Duodenal mucosa (tissue), 2 donors: ENCODE measurements around the gene KDM2B.

ENCODE experiments used
- H3K27ac ChIP-seq: one replicate; pipeline ENCODE4 v1.7.0; 2013; ENCODE audit warnings: low read depth, low read length
- H3K27me3 ChIP-seq, 2 donors: one replicate each; pipeline ENCODE4 v1.7.0; 2013; ENCODE audit warnings: low read length in 2 of 2, control low read depth in 1 of 2; ENCODE audit not compliant: insufficient read depth in 2 of 2, control insufficient read depth in 1 of 2
- H3K36me3 ChIP-seq, 2 donors: one replicate each; pipeline ENCODE4 v1.7.0; 2013; ENCODE audit warnings: low read length in 2 of 2, control low read depth in 1 of 2; ENCODE audit not compliant: insufficient read depth in 2 of 2, control insufficient read depth in 1 of 2
- H3K4me1 ChIP-seq, 2 donors: one replicate each; pipeline ENCODE4 v1.7.0; 2013; ENCODE audit warnings: low read length in 2 of 2, control low read depth in 1 of 2; ENCODE audit not compliant: insufficient read depth in 2 of 2, control insufficient read depth in 1 of 2
- H3K4me3 ChIP-seq, 2 donors: one replicate each; pipeline ENCODE4 v1.7.0; 2013; ENCODE audit warnings: low read length in 2 of 2, low read depth in 1 of 2
- H3K9ac ChIP-seq, 2 donors: one replicate each; pipeline ENCODE4 v1.7.0; 2013; ENCODE audit warnings: low read length in 2 of 2, low read depth in 1 of 2
- H3K9me3 ChIP-seq, 2 donors: one replicate each; pipeline ENCODE4 v1.7.0; 2013; ENCODE audit warnings: low read length in 2 of 2, control low read depth in 1 of 2; ENCODE audit not compliant: control insufficient read depth in 1 of 2

KDM2B gene

GRCh38 chr12:121440768-121441167 is 140.1 kb downstream of the KDM2B start:
- Histone ChIP-seq H3K27ac (no peak overlapping the region), H3K4me1 (peaks cover 0 to 8% of the 10 kb centered on the region in 2 donors), H3K4me3 (no peak overlapping the region), H3K9ac (no peak overlapping the region), H3K36me3 (peaks cover 22 to 65% of the 10 kb centered on the region in 2 donors), H3K27me3 (no peaks in the 10 kb centered on the region), H3K9me3 (no peaks in the 10 kb centered on the region)

GRCh38 chr12:121439715-121440114 is 141.1 kb downstream of the KDM2B start:
- Histone ChIP-seq H3K36me3 (peaks cover 26 to 69% of the 10 kb centered on the region in 2 donors), H3K9ac (no peak overlapping the region), H3K4me1 (peaks cover 0 to 8% of the 10 kb centered on the region in 2 donors), H3K9me3 (no peaks in the 10 kb centered on the region), H3K27me3 (no peaks in the 10 kb centered on the region), H3K4me3 (no peak overlapping the region), H3K27ac (no peak overlapping the region)

- H3K4me1 ChIP-seq, result peaks cover 0 to 1% of the 10 kb centered on the region in 2 donors
- H3K9ac ChIP-seq, result no peak overlapping the region
- H3K36me3 ChIP-seq, result peaks cover 26 to 68% of the 10 kb centered on the region in 2 donors
- no peaks in the 10 kb centered on the region for H3K9me3 ChIP-seq
- no peaks in the 10 kb centered on the region for H3K27me3 ChIP-seq
- H3K4me3 ChIP-seq, result no peak overlapping the region
- H3K27ac ChIP-seq, result no peak overlapping the region
Measured at GRCh38 chr12:121438905-121439304, 141.9 kb downstream of the KDM2B start.

- H3K9me3 ChIP-seq, result no peaks in the 10 kb centered on the region
- no peak overlapping the region for H3K9ac ChIP-seq
- peaks cover 33 to 70% of the 10 kb centered on the region in 2 donors for H3K36me3 ChIP-seq
- H3K27ac ChIP-seq, result no peak overlapping the region
- no peaks in the 10 kb centered on the region for H3K27me3 ChIP-seq
- no peaks in the 10 kb centered on the region for H3K4me1 ChIP-seq
- H3K4me3 ChIP-seq, result no peak overlapping the region
Measured at GRCh38 chr12:121436706-121437105, 144.1 kb downstream of the KDM2B start.

- H3K36me3 ChIP-seq, result peaks cover 44 to 71% of the 10 kb centered on the region in 2 donors
- no peaks in the 10 kb centered on the region for H3K4me1 ChIP-seq
- no peaks in the 10 kb centered on the region for H3K9me3 ChIP-seq
- H3K27ac ChIP-seq, result no peak overlapping the region
- H3K9ac ChIP-seq, result no peak overlapping the region
- no peaks in the 10 kb centered on the region for H3K27me3 ChIP-seq
- H3K4me3 ChIP-seq, result no peak overlapping the region
Measured at GRCh38 chr12:121432740-121433480, 147.9 kb downstream of the KDM2B start.

- Histone ChIP-seq H3K27me3 (no peaks in the 10 kb centered on the region), H3K9ac (no peak overlapping the region), H3K4me1 (no peaks in the 10 kb centered on the region), H3K27ac (no peak overlapping the region), H3K36me3 (peaks cover 46 to 82% of the 10 kb centered on the region in 2 donors), H3K9me3 (no peaks in the 10 kb centered on the region), H3K4me3 (no peak overlapping the region)
Measured at GRCh38 chr12:121430833-121431415, 149.9 kb downstream of the KDM2B start.

- H3K9ac ChIP-seq, result no peak overlapping the region
- no peaks in the 10 kb centered on the region for H3K27me3 ChIP-seq
- H3K36me3 ChIP-seq, result peaks cover 50 to 82% of the 10 kb centered on the region in 2 donors
- no peak overlapping the region for H3K27ac ChIP-seq
- no peaks in the 10 kb centered on the region for H3K4me1 ChIP-seq
- no peaks in the 10 kb centered on the region for H3K9me3 ChIP-seq
- no peak overlapping the region for H3K4me3 ChIP-seq
Measured at GRCh38 chr12:121428883-121429282, 151.9 kb downstream of the KDM2B start.

- Histone ChIP-seq H3K9ac (no peak overlapping the region), H3K9me3 (no peaks in the 10 kb centered on the region), H3K27ac (no peak overlapping the region), H3K27me3 (no peaks in the 10 kb centered on the region), H3K4me3 (no peak overlapping the region), H3K36me3 (peaks cover 57 to 82% of the 10 kb centered on the region in 2 donors), H3K4me1 (no peaks in the 10 kb centered on the region)
Measured at GRCh38 chr12:121427556-121428050, 153.2 kb downstream of the KDM2B start.

- Histone ChIP-seq H3K4me1 (no peaks in the 10 kb centered on the region), H3K27me3 (no peaks in the 10 kb centered on the region), H3K9me3 (no peaks in the 10 kb centered on the region), H3K4me3 (no peak overlapping the region), H3K36me3 (peaks cover 64 to 80% of the 10 kb centered on the region in 2 donors), H3K9ac (no peak overlapping the region), H3K27ac (no peak overlapping the region)
Measured at GRCh38 chr12:121424624-121424975, 156.2 kb downstream of the KDM2B start.
